Measurements from ENCODE around the gene DUSP9.

DUSP9 gene

GRCh38 chrX:153608376-153608775 lies 38.6 kb upstream of the DUSP9 start:
- H3K9me3 ChIP-seq (ENCODE audit: low read length), result no peaks in the 10 kb centered on the region
- H3K27me3 ChIP-seq (ENCODE audit: control insufficient read depth in 1 of 2, insufficient read depth in 2 of 2, low read length in 2 of 2), result peaks cover 0 to 6% of the 10 kb centered on the region in 2 donors
- H3K4me1 ChIP-seq (ENCODE audit: insufficient read depth, low read length), result no peaks in the 10 kb centered on the region
- H3K4me3 ChIP-seq (ENCODE audit: low read depth in 1 of 2, low read length in 2 of 2), result no peak overlapping the region
- H3K27ac ChIP-seq (ENCODE audit: low read depth, low read length), result no peak overlapping the region
- H3K36me3 ChIP-seq (ENCODE audit: insufficient read depth, low read length), result no peaks in the 10 kb centered on the region
- H3K9ac ChIP-seq (ENCODE audit: low read length), result no peak overlapping the region

- H3K4me1 ChIP-seq (ENCODE audit: insufficient read depth, low read length), result no peaks in the 10 kb centered on the region
- H3K4me3 ChIP-seq (ENCODE audit: low read depth in 1 of 2, low read length in 2 of 2), result no peak overlapping the region
Observed at GRCh38 chrX:153608806-153609205, 38.2 kb upstream of the DUSP9 start.

GRCh38 chrX:153609917-153610835 lies 36.8 kb upstream of the DUSP9 start:
- Histone ChIP-seq H3K9me3 (ENCODE audit: low read length) (no peaks in the 10 kb centered on the region), H3K27me3 (ENCODE audit: control insufficient read depth in 1 of 2, insufficient read depth in 2 of 2, low read length in 2 of 2) (peaks cover 0 to 6% of the 10 kb centered on the region in 2 donors), H3K4me3 (ENCODE audit: low read depth in 1 of 2, low read length in 2 of 2) (peak overlapping the region in 1 of 2 donors; percentile 38), H3K36me3 (ENCODE audit: insufficient read depth, low read length) (no peaks in the 10 kb centered on the region), H3K9ac (ENCODE audit: low read length) (no peak overlapping the region), H3K4me1 (ENCODE audit: insufficient read depth, low read length) (no peaks in the 10 kb centered on the region), H3K27ac (ENCODE audit: low read depth, low read length) (no peak overlapping the region)

More at GRCh38 chrX:153608806-153609205, 38.2 kb upstream of the DUSP9 start:
- H3K9me3 ChIP-seq (ENCODE audit: low read length), result no peaks in the 10 kb centered on the region
- peaks cover 0 to 6% of the 10 kb centered on the region in 2 donors for H3K27me3 ChIP-seq (ENCODE audit: control insufficient read depth in 1 of 2, insufficient read depth in 2 of 2, low read length in 2 of 2)
- no peak overlapping the region for H3K9ac ChIP-seq (ENCODE audit: low read length)
- H3K27ac ChIP-seq (ENCODE audit: low read depth, low read length), result no peak overlapping the region
- no peaks in the 10 kb centered on the region for H3K36me3 ChIP-seq (ENCODE audit: insufficient read depth, low read length)

GRCh38 chrX:153610836-153611213 lies 36.2 kb upstream of the DUSP9 start:
- H3K9ac ChIP-seq (ENCODE audit: low read length), result no peak overlapping the region
- H3K27me3 ChIP-seq (ENCODE audit: control insufficient read depth in 1 of 2, insufficient read depth in 2 of 2, low read length in 2 of 2), result peaks cover 0 to 6% of the 10 kb centered on the region in 2 donors
- H3K4me3 ChIP-seq (ENCODE audit: low read depth in 1 of 2, low read length in 2 of 2), result no peak overlapping the region
- no peak overlapping the region for H3K27ac ChIP-seq (ENCODE audit: low read depth, low read length)
- no peaks in the 10 kb centered on the region for H3K36me3 ChIP-seq (ENCODE audit: insufficient read depth, low read length)
- H3K9me3 ChIP-seq (ENCODE audit: low read length), result no peaks in the 10 kb centered on the region
- no peaks in the 10 kb centered on the region for H3K4me1 ChIP-seq (ENCODE audit: insufficient read depth, low read length)

- Histone ChIP-seq H3K9me3 (ENCODE audit: low read length) (no peaks in the 10 kb centered on the region), H3K4me3 (ENCODE audit: low read depth in 1 of 2, low read length in 2 of 2) (no peak overlapping the region), H3K27ac (ENCODE audit: low read depth, low read length) (no peak overlapping the region), H3K36me3 (ENCODE audit: insufficient read depth, low read length) (no peaks in the 10 kb centered on the region), H3K4me1 (ENCODE audit: insufficient read depth, low read length) (no peaks in the 10 kb centered on the region), H3K27me3 (ENCODE audit: control insufficient read depth in 1 of 2, insufficient read depth in 2 of 2, low read length in 2 of 2) (peaks cover 0 to 6% of the 10 kb centered on the region in 2 donors), H3K9ac (ENCODE audit: low read length) (no peak overlapping the region)
Observed at GRCh38 chrX:153611298-153612095, 35.5 kb upstream of the DUSP9 start.

- Histone ChIP-seq H3K36me3 (ENCODE audit: insufficient read depth, low read length) (no peaks in the 10 kb centered on the region), H3K27ac (ENCODE audit: low read depth, low read length) (no peak overlapping the region), H3K9me3 (ENCODE audit: low read length) (no peaks in the 10 kb centered on the region), H3K4me3 (ENCODE audit: low read depth in 1 of 2, low read length in 2 of 2) (no peak overlapping the region), H3K27me3 (ENCODE audit: control insufficient read depth in 1 of 2, insufficient read depth in 2 of 2, low read length in 2 of 2) (peaks cover 0 to 6% of the 10 kb centered on the region in 2 donors), H3K4me1 (ENCODE audit: insufficient read depth, low read length) (no peaks in the 10 kb centered on the region), H3K9ac (ENCODE audit: low read length) (no peak overlapping the region)
Observed at GRCh38 chrX:153612413-153612812, 34.6 kb upstream of the DUSP9 start.

- H3K9me3 ChIP-seq (ENCODE audit: low read length), result no peaks in the 10 kb centered on the region
- H3K36me3 ChIP-seq (ENCODE audit: insufficient read depth, low read length), result no peaks in the 10 kb centered on the region
- H3K4me1 ChIP-seq (ENCODE audit: insufficient read depth, low read length), result no peaks in the 10 kb centered on the region
- peaks cover 0 to 14% of the 10 kb centered on the region in 2 donors for H3K27me3 ChIP-seq (ENCODE audit: control insufficient read depth in 1 of 2, insufficient read depth in 2 of 2, low read length in 2 of 2)
- H3K9ac ChIP-seq (ENCODE audit: low read length), result no peak overlapping the region
- H3K4me3 ChIP-seq (ENCODE audit: low read depth in 1 of 2, low read length in 2 of 2), result no peak overlapping the region
- no peak overlapping the region for H3K27ac ChIP-seq (ENCODE audit: low read depth, low read length)
Observed at GRCh38 chrX:153614818-153615217, 32.2 kb upstream of the DUSP9 start.

GRCh38 chrX:153620576-153620975 lies 26.4 kb upstream of the DUSP9 start:
- Histone ChIP-seq H3K9ac (ENCODE audit: low read length) (no peak overlapping the region), H3K27ac (ENCODE audit: low read depth, low read length) (no peak overlapping the region), H3K27me3 (ENCODE audit: control insufficient read depth in 1 of 2, insufficient read depth in 2 of 2, low read length in 2 of 2) (peaks cover 0 to 35% of the 10 kb centered on the region in 2 donors), H3K36me3 (ENCODE audit: insufficient read depth, low read length) (no peaks in the 10 kb centered on the region), H3K4me1 (ENCODE audit: insufficient read depth, low read length) (no peaks in the 10 kb centered on the region), H3K9me3 (ENCODE audit: low read length) (no peaks in the 10 kb centered on the region), H3K4me3 (ENCODE audit: low read depth in 1 of 2, low read length in 2 of 2) (no peak overlapping the region)

GRCh38 chrX:153621949-153622598 lies 24.9 kb upstream of the DUSP9 start:
- H3K4me3 ChIP-seq (ENCODE audit: low read depth in 1 of 2, low read length in 2 of 2), result no peak overlapping the region
- H3K27me3 ChIP-seq (ENCODE audit: control insufficient read depth in 1 of 2, insufficient read depth in 2 of 2, low read length in 2 of 2), result peaks cover 0 to 35% of the 10 kb centered on the region in 2 donors
- H3K36me3 ChIP-seq (ENCODE audit: insufficient read depth, low read length), result no peaks in the 10 kb centered on the region
- no peak overlapping the region for H3K27ac ChIP-seq (ENCODE audit: low read depth, low read length)
- H3K9me3 ChIP-seq (ENCODE audit: low read length), result no peaks in the 10 kb centered on the region
- H3K9ac ChIP-seq (ENCODE audit: low read length), result no peak overlapping the region
- no peaks in the 10 kb centered on the region for H3K4me1 ChIP-seq (ENCODE audit: insufficient read depth, low read length)

- Histone ChIP-seq H3K27me3 (ENCODE audit: control insufficient read depth in 1 of 2, insufficient read depth in 2 of 2, low read length in 2 of 2) (peaks cover 0 to 39% of the 10 kb centered on the region in 2 donors), H3K36me3 (ENCODE audit: insufficient read depth, low read length) (no peaks in the 10 kb centered on the region), H3K9ac (ENCODE audit: low read length) (no peak overlapping the region), H3K4me1 (ENCODE audit: insufficient read depth, low read length) (no peaks in the 10 kb centered on the region), H3K27ac (ENCODE audit: low read depth, low read length) (no peak overlapping the region), H3K9me3 (ENCODE audit: low read length) (no peaks in the 10 kb centered on the region), H3K4me3 (ENCODE audit: low read depth in 1 of 2, low read length in 2 of 2) (no peak overlapping the region)
Observed at GRCh38 chrX:153622661-153623309, 24.2 kb upstream of the DUSP9 start.
